ENCODE data around the gene HLA-DRB5. TPM values are rescaled to one million over a fixed set of nuclear protein-coding genes. Genes with fewer than 3 reads are reported as not detected.

HLA-DRB5 gene
- polyA plus RNA-seq, 3 donors = 168 to 1,407 (median 394) TPM

GRCh38 chr6:32559747-32560146, 29.7 kb upstream of the HLA-DRB5 start:
- Histone ChIP-seq H3K4me3 (replicated peaks in 1 of 3; ENCODE audit: low read depth in 2 of 3, low read length in 3 of 3) (no peak overlapping the region), H3K9me3 (replicated peaks in 1 of 2; ENCODE audit: control insufficient read depth in 1 of 2, insufficient read depth in 1 of 2, low read length in 2 of 2) (no peaks in the 10 kb centered on the region), H3K4me2 (replicated peaks; ENCODE audit: extremely low read depth, low read length, poor library complexity, severe bottlenecking) (no peak overlapping the region), H4K20me1 (ENCODE audit: insufficient read depth, low read length) (no peaks in the 10 kb centered on the region), H3K9ac (ENCODE audit: insufficient read depth, low read length, poor library complexity, severe bottlenecking) (no peak overlapping the region), H3K4me1 (ENCODE audit: control insufficient read depth in 1 of 2, insufficient read depth in 2 of 2, low read length in 2 of 2) (no peaks in the 10 kb centered on the region), H2AFZ (ENCODE audit: insufficient read depth, low read depth, low read length, poor library complexity, severe bottlenecking) (no peak overlapping the region), H3K27me3 (ENCODE audit: control insufficient read depth in 2 of 2, insufficient read depth in 2 of 2, low read length in 2 of 2) (no peaks in the 10 kb centered on the region), H3K36me3 (replicated peaks in 1 of 2; ENCODE audit: control insufficient read depth in 1 of 2, insufficient read depth in 2 of 2, low read length in 2 of 2) (peaks cover 0 to under 1% of the 10 kb centered on the region in 2 donors), H3K27ac (ENCODE audit: low read depth in 1 of 2, low read length in 2 of 2) (no peak overlapping the region), H3K79me2 (ENCODE audit: insufficient read depth, low read length) (peaks cover 4% of the 10 kb centered on the region)
- H3K36me3 Mint-ChIP-seq = peaks cover 2 to 12% of the 10 kb centered on the region in 2 donors
- H3K9me3 Mint-ChIP-seq = peaks cover 0 to 2% (median 0%) of the 10 kb centered on the region in 7 donors
- no peak overlapping the region for H3K4me3 Mint-ChIP-seq
- H3K4me1 Mint-ChIP-seq = peaks cover 7% of the 10 kb centered on the region
- no CpG with 5 or more reads among the region's 7 CpGs for WGBS (ENCODE audit: insufficient coverage)
- H3K27ac Mint-ChIP-seq = no peak overlapping the region
- no peak for TF ChIP-seq CTCF (IDR thresholded peaks at IDR 0.05)
- peaks cover 0 to 3% (median 0%) of the 10 kb centered on the region in 3 donors for H3K27me3 Mint-ChIP-seq (ENCODE audit: low read depth in 3 of 3)
- intact Hi-C loops (cut with micrococcal nuclease) = no loop called here
- DNase-seq = no peak

- Histone ChIP-seq H3K4me2 (replicated peaks; ENCODE audit: extremely low read depth, low read length, poor library complexity, severe bottlenecking) (no peak overlapping the region), H3K27me3 (ENCODE audit: control insufficient read depth in 2 of 2, insufficient read depth in 2 of 2, low read length in 2 of 2) (no peaks in the 10 kb centered on the region), H3K9me3 (replicated peaks in 1 of 2; ENCODE audit: control insufficient read depth in 1 of 2, insufficient read depth in 1 of 2, low read length in 2 of 2) (no peaks in the 10 kb centered on the region), H2AFZ (ENCODE audit: insufficient read depth, low read depth, low read length, poor library complexity, severe bottlenecking) (no peak overlapping the region), H3K27ac (ENCODE audit: low read depth in 1 of 2, low read length in 2 of 2) (no peak overlapping the region), H3K79me2 (ENCODE audit: insufficient read depth, low read length) (peaks cover 4% of the 10 kb centered on the region), H4K20me1 (ENCODE audit: insufficient read depth, low read length) (no peaks in the 10 kb centered on the region), H3K9ac (ENCODE audit: insufficient read depth, low read length, poor library complexity, severe bottlenecking) (no peak overlapping the region), H3K36me3 (replicated peaks in 1 of 2; ENCODE audit: control insufficient read depth in 1 of 2, insufficient read depth in 2 of 2, low read length in 2 of 2) (peaks cover 5 to 13% of the 10 kb centered on the region in 2 donors), H3K4me1 (ENCODE audit: control insufficient read depth in 1 of 2, insufficient read depth in 2 of 2, low read length in 2 of 2) (no peaks in the 10 kb centered on the region), H3K4me3 (replicated peaks in 1 of 3; ENCODE audit: low read depth in 2 of 3, low read length in 3 of 3) (no peak overlapping the region)
- DNase-seq = no peak
- no peak for TF ChIP-seq CTCF (IDR thresholded peaks at IDR 0.05)
- Mint-ChIP-seq H3K9me3 (peaks cover 0 to 2% (median 0%) of the 10 kb centered on the region in 7 donors), H3K4me1 (peaks cover 7% of the 10 kb centered on the region), H3K36me3 (peaks cover 2 to 17% of the 10 kb centered on the region in 2 donors), H3K27me3 (ENCODE audit: low read depth in 3 of 3) (peaks cover 0 to 5% (median 0%) of the 10 kb centered on the region in 3 donors), H3K27ac (peak overlapping the region in 5 of 7 donors; percentile 14 to 87 (median 41)), H3K4me3 (peak overlapping the region in 1 of 2 donors; percentile 76)
- intact Hi-C loops (cut with micrococcal nuclease) = no loop called here
- WGBS (ENCODE audit: insufficient coverage) = 57% methylated on average over 6 of the region's 13 CpGs
Measured at GRCh38 chr6:32558426-32559057, 28.5 kb upstream of the HLA-DRB5 start.
